HG02973 (cell line): ENCODE measurements around the gene EIF2AK3.
"Not testable (repeated sequence)": the region's sequence is repeated elsewhere in the genome, so short reads cannot be mapped to it uniquely, and the experiment has no call there.

Experiments used
- ATAC-seq: cut with Tn5 transposase; IDR thresholded peaks from one replicate; pipeline ENCODE4 v1.9.1; 2021; ENCODE audit warnings: moderate library complexity; ENCODE audit not compliant: unreplicated experiment

EIF2AK3 gene

DNA sequence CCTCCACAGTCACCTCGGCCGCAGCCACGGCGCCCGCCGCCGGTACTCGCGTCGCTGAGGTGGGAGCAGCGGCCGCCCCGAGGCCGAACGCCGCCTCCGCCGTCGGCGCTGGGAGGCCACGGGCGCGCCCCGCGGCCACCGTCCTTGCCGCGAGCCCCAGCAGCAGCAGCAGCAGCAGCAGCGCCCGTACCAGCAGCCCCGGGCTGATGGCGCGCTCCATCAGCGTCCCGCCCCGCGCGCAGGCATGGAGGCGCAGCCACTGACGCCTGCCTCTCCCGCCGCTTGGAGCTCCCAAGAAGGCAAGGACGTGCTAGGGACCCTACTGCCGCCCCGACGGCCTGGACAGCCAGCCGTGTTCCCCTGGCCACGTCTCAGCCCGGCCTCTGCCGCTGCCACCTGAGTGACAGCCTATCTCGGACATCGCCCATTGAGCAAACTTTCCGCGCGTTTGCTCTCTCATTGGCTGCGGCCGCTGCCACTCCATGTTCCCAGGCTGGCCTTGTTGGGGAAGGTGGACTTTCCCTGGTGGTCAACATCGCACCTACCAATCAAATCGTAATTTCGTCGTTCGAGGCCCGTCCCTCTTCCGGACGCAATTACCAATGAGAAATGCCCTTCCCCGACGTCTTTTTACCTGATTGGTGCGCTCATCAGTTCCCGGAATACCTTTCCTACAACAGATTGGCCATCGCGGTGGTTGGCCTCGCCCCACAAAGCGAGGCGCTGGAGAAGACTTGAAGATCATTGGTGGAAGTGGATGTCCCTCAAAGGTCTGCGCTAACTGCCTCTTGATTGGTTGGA is at the start of gene EIF2AK3:
TSS of gene EIF2AK3 (minus strand) at position 410 of the 801 bp plus-strand sequence. CDS start at position 220, 190 bp downstream.
- peak; percentile 85 for ATAC-seq

DNA sequence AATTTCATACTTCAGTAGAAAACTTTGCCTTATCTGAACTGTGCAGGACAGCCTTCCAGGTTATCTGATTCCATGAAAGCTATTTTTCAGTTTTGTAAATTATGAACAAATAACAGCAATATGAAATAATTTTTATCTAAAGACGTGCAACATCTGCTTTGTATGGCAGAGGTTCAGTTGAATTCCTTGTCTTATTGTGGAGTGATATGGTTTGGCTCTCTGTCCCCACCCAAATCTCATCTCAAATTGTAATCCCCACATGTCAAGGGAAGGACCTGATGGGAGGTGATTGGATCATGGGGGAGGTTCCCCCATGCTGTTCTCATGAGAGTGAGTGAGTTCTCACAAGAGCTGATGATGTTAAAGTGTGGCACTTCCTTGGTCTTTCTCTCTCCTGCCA is 46.1 kb upstream of the EIF2AK3 start:
- ATAC-seq: no peak

DNA sequence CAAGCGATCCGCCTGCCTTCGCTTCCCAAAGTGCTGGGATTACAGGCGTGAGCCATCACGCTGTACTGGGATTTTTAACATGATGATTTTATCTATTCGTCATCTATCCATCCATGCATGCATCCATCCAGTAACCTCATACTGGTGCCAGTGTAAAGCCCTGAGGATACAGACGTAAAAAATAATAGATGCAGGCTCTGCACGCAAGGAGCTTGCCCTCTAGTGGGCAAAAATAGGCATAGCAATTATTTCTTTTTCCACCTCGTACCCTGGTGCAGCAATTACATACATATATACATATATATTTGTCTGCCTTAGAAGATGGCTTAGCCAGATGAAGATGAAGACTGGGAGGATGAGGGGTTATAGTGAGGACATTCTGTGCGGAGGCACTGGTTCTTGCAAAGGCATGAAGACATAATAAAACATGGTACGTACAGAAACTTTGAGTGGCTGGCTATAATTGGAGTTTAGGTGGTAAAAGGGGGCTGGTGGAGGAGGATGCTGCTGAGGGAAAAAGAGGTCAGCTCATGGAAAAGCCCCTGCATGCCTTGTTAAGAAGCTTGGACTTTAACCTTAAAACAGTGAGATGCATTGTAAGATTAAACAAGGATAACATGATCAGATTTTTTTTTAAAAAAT is 44.6 kb upstream of the EIF2AK3 start:
- no peak for ATAC-seq

DNA sequence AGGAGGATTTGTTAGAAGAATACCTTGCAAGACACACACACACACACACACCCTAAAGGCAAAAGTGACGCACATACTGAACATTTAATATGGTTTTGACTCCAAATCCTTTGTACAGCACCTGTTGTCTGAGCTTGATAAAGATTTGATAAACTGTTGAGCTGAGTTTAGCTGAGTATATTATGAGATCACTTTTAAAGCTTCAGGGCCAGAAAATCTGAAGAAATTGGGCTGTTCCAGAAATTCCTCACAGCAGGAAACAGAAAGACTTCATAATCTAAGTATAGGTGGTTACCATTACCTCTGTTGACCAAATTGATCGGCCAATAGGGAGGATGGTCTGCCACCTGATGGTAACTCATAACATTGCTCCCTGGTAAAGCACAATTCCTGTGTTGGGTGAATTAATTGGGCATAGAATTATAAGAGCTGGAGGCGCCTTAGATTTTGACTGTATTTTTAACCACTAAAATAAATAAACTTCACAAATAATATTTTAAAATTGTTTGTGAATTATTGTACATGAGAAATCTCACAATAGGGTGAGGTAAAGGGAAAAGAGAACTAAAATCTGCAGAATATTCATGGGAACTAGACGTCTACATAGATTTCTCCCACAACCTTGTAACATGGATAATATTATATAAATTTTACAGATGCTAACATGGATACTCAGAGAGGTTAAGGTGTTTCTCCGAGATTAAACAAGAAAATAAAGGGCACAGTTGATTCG is 42.4 kb upstream of the EIF2AK3 start:
- no peak for ATAC-seq

DNA sequence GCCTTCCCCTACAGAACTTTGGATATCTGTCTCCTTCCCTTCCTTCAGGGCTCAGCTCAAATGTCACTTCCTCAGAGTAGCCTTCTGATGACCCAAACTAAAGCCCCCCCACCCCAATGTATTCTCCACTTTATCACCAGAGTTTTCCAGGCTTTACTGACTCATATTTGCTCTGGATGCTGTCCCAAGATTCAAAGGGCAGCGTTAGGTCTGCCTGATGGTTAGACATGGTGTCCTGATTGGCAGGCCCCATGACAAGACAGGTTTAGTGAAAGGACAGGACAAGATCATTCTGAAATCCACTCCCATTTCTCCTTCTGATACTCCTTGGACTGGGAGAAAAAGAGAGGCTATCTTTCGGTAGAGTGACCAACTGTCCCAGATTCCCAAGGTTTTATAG is 41.6 kb upstream of the EIF2AK3 start:
- ATAC-seq: no peak

DNA sequence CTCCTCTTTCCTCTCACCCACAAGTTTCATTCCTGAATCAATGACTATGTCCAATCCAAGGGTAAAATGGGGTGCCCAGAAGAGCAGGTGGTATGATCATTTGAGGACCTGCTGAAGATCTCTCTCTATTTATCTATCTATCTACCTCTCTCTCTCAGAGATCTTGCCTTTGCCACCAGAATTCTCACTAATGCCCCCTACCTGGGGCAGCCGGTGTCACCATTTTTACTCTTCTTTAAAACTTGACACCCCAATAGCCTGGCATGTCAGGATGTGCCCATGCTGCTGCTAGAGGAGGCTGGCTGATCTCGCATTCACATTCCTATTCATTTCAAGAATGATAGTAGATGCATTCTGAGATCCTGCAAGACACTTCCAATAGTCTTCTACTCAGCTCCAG is 40.0 kb upstream of the EIF2AK3 start:
- ATAC-seq: no peak

DNA sequence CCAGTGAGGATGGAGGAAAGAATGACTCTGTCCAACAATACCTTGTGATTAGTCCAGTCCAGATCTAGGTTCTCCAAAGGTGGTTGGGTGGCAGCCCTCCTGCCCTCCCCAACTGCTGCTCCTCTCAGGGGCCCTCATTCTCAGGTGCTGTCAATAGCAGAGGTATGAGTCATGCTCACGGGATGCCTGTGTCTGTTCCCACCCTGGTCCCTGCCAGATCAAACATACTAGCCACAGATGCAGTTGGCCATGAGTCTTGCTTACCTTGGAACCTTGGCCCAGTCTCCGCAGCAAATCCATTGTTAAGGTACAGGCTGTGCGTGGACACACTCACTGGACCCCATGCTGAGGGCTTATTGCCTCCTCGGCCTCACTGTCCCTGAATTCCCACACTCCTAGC is 39.3 kb upstream of the EIF2AK3 start:
- ATAC-seq: no peak

DNA sequence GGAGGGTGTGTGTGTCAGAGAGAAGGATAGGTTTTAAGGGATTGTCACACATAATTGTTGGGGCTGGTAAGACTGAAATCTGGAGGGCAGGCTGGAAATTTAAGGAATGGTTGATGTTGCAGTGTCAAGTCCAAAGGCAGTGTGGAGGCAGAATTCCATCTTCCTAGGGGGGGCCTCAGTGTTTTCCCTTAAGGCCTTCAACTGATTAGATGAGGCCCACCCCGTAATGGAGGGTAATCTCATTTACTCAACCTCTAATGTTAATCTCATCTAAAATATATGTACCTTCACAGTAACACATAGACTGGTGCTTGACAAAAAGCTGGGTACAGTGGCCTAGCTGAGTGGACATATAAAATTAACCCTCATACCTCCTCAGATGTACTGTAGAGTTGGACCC is 33.4 kb upstream of the EIF2AK3 start:
- ATAC-seq: no peak

DNA sequence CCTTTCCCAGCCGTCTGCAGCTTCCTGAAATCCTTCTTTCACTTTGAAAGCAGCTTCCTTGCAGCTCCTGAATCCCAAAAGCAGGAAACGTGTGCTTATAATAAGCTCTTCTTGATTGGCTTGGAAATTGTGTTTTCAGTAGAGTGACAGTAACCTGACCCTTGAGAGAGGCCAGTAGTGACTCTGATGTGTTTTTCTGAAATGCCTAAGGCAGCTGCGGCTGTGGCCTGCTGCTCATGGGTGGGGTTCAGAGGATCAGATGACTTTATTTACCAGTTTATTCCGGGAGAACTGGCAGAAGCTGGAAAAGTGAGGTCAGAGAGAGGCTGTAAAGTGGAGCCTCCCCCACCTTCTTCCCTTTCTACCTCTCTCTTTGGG is 32.3 kb upstream of the EIF2AK3 start:
- no peak for ATAC-seq

DNA sequence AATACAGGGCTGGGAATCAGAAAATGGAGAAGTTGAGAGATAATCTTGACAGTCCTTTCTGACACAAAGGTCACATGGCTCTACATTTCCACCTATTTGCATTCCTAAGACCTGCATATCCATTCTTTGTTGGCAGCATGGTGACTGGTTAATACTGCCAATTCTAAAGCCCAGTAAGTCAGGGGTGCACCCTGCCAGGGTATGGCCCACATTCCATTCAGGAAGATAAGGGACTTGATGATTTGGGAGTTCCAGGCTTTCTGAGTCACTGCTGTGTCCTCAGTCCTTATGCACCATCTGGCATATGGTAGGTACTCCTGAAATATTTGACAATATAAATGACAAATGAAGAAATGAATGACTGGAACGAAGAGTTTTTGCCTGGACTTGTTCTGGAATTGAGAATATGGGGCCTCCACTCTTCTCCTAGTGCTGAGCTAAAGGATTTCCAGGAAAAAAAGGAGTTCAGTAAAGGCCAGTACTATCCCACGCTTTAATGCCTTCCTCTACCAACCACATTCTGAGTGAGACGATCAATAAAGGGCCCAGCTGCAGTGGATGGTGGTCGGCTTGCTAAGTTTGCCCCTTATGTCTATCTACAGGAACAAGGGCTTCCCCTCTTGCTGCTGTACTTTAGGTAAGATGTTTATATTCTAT is 31.7 kb upstream of the EIF2AK3 start:
- ATAC-seq: no peak

DNA sequence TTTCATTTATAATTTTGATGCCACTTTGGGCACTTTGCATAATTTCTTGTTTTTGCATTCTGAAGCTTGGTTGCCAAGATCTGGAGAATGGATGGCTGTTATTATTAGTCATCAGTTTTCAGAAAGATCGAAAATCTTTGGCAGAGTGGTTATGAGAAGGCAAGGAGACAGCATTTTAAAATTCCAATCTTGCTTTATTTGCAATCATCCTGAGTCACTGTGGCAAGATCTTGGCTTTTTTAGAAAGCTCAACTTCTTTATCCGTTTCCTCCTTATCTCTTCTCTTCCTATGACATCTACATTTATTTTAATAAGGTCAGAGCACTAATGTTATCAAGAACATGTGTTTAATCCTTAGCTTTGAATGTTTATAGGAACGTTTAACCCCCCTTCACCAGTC is 31.1 kb upstream of the EIF2AK3 start:
- no peak for ATAC-seq

DNA sequence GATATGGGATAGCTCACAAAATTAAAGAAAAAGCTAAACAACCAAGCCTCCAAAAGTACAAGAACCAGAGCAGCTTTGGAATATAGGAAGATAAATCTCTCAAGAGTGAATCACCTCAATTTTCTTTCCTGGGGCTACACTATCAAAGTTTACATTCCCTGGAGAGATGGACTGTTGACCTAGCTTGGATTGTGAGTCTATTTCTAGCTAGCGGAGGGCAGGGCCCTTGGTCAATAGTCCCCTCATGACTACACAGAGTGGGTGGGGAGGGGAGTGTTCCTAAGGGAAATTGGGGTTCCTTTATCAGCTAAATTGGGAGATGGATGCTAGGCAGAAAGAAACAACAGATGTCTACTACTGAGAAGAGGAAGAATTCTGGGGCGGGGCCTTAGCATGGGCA is 29.9 kb upstream of the EIF2AK3 start:
- no peak for ATAC-seq

DNA sequence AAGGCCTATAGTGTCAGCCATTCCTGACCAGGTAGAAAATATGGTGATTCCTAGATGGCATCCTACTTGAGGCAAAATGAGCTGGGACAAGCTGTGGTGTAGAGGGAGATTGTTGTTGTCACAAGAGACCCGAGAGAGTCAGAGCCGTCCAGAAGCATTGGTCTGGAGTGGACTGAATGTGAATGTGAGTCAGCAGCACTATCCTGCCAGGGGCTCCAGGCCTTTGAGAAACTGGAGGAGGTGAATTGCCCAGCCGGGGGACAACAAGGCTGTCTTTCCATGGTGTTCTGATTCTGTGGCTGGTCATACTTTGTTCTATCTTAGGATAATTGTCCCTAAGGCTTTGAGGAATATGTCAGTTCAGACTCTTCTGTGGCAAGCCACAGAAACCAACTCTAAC is 29.4 kb upstream of the EIF2AK3 start:
- ATAC-seq: no peak

DNA sequence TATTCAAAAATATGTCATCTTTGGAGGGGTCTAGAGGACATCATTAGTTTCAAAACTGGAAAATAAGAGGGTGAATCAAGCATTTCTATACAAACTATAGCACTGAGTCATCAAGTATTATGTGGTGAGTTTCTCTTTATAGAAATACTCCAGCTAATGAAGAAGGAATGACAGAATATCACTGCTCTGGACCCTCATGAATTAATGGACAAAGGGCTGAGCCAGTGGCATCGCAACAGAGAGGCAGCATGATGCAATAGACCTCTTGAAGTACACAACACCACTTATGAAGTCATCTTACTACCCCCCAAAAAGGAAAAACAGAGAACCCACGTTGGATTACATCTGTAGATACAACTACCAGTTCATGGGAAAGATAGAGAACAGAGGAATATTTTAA is 27.4 kb upstream of the EIF2AK3 start:
- ATAC-seq: no peak

DNA sequence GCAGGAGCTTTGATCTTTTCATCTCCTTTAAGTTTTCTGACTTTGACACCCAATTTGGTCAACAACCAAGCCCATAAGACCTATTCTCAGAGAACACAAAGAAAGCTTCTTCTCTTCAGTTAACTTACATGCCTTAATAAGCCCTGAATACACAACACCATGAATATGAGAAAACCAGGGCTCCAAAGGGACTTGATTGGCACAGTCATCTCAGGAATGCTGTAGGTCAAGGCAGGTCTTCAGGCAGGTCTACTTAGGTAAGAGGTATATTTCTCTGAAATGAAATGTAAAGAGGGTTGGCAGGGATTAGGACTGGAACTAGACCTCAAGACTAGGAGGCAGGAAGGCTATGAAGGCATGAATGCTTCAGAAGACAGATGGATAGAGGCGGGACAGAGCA is 24.4 kb upstream of the EIF2AK3 start:
- no peak for ATAC-seq

DNA sequence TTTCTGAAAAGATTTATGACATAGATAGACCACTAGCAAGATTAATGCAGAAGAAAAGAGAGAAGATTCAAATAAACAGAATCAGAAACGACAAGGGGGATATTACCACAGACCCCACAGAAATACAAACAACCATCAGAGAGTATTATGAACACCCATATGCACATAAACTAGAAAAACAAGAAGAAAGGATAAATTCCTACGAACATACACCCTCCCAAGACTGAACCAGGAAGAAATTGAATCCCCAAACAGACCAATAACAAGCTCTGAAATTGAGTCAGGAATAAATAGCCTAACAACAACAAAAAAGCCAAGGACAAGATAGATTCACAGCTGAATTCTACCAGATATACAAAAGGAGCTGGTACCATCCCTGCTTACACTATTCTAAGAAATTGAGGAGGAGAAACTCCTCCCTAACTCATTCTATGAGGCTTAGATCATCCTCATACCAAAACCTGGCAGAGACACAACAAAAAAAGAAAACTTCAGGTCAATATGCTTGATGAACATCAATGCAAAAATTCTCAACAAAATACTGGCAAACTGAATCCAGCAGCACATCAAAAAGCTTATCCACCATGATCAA is 18.1 kb upstream of the EIF2AK3 start:
- ATAC-seq: not testable (repeated sequence)

DNA sequence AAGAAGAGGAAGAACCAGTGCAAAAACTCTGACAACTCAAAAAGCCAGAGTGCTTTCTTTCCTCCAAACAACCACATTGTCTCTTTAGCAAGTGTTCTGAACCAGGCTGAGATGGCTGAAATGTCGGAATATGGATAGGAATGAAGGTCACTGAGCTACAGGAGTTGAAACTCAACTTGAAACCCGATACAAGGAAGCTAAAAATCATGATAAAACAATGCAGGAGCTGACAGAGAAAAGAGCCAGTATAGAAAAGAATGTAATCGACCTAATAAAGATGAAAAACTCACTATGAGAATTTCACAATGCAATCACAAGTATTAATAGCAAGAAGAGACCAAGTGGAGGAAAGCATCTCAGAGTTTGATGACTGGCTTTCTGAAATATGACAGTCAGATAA is 15.0 kb upstream of the EIF2AK3 start:
- ATAC-seq: no peak

DNA sequence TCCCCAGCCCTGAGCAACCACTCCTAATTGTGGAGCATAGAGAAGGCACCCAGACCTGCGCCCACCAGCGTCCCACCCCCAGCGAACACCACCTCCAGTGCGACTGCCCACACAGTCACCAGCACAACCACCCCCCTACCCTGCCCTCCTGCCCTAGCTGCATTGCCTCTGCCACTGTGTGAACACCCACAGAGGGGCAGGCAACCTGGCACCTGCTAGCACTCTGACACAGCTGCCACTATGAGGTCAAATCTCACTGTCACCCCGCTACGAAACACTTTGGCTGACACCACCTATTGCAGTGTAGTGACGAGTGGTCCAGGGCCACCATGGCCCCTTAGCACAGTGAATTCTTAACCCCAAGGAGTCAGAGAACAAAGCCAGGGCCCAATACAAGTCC is 14.1 kb upstream of the EIF2AK3 start:
- no peak for ATAC-seq

DNA sequence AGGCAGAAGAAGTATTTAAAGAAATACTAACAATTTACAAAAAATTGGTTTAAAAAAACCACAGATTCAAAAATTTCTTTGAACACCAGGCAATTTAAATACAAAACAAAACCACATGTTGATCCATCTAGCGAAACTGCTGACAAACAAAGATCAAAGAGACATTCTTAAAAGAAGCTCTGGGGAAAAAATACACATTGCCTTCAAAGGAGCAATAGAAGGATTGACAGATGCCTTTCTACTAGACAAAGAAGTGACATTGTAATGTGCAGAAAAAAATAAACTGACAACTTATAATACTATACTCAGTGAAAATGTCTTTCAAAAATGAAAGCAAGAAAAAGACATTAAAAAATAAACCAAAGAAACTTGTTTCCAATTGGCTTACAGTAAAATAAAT is 12.6 kb upstream of the EIF2AK3 start:
- no peak for ATAC-seq

DNA sequence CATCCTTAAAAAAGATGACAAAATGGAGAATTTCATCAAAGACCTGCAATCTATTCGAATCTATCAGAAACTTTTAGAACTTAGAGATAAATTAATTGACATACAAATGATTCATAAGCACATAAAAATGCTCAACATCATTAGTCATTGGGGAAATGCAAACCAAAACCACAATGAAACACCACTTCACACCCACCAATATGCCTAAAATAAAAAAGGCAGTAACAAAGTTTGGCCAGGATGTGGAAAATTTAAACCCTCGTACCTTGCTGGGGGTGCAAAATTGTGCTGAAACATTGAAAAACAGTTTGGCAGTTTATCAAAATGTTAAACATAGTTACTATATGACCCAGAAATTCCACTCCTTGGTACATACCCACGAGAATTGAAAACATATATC is 11.5 kb upstream of the EIF2AK3 start:
- ATAC-seq: no peak

DNA sequence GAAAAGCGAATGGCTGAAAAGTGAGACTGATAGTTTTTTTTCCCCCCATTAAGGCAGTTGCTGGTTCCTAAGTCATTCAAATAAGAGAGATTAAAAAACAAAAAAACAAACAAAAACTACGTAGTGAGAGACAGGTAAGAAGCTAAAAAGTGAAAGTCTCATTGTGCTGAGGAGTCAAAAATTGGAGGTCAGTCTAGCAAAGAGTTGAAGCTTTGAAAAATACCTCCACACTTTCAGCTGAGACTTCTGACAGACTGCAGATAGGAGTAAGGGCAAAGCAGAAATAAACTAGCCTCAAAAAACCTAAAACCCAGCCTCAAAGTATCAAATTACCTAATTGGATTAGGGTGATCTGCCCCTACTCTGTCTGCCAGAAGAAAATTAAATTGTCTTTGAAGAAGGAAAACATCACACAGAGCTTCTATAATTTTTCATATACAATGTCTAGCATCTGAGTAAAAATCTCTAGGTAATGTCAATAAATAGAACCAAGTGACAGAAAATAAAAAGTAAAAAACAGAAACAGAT is 10.9 kb upstream of the EIF2AK3 start:
- ATAC-seq: no peak
